GM21360 (cell line): ENCODE measurements around the gene HLA-DPB1.
A peak's percentile ranks its signal among the peaks of the same experiment; 100 is the strongest.
"Not testable (repeated sequence)": the region's sequence is repeated elsewhere in the genome, so short reads cannot be mapped to it uniquely, and the experiment has no call there.

Experiments
- ATAC-seq: cut with Tn5 transposase; IDR thresholded peaks from one replicate; pipeline ENCODE4 v1.9.1; 2021; ENCODE audit warnings: mild to moderate bottlenecking, moderate library complexity; ENCODE audit not compliant: unreplicated experiment

Gene HLA-DPB1

GRCh38 chr6:33075568-33076405 lies at the start of gene HLA-DPB1:
TSS of gene HLA-DPB1 (plus strand) at chr6:33075990. CDS start at chr6:33076042, 52 bp downstream.
- peak; percentile 47 for ATAC-seq

- ATAC-seq: peak; percentile 4
These were observed 47.5 kb upstream of the HLA-DPB1 start for GRCh38 chr6:33028220-33028849.

GRCh38 chr6:33029328-33030184 lies 46.2 kb upstream of the HLA-DPB1 start:
- ATAC-seq: peak; percentile 63

- no peak for ATAC-seq
These were observed 45.5 kb upstream of the HLA-DPB1 start for GRCh38 chr6:33030245-33030644.

- no peak for ATAC-seq
These were observed 41.2 kb upstream of the HLA-DPB1 start for GRCh38 chr6:33034554-33034953.

GRCh38 chr6:33036535-33036934 lies 39.3 kb upstream of the HLA-DPB1 start:
- ATAC-seq: no peak

- ATAC-seq: no peak
These were observed 35.6 kb upstream of the HLA-DPB1 start for GRCh38 chr6:33040157-33040556.

GRCh38 chr6:33049323-33050013 lies 26.3 kb upstream of the HLA-DPB1 start:
- no peak for ATAC-seq

- ATAC-seq: no peak
These were observed 25.6 kb upstream of the HLA-DPB1 start for GRCh38 chr6:33050014-33050810.

- ATAC-seq: no peak
These were observed 23.2 kb upstream of the HLA-DPB1 start for GRCh38 chr6:33052627-33053026.

- no peak for ATAC-seq
These were observed 22.6 kb upstream of the HLA-DPB1 start for GRCh38 chr6:33053230-33053629.

- no peak for ATAC-seq
These were observed 18.3 kb upstream of the HLA-DPB1 start for GRCh38 chr6:33057222-33058150.

GRCh38 chr6:33061987-33062386 lies 13.8 kb upstream of the HLA-DPB1 start:
- no peak for ATAC-seq

GRCh38 chr6:33063435-33063834 lies 12.4 kb upstream of the HLA-DPB1 start:
- ATAC-seq: not testable (repeated sequence)

GRCh38 chr6:33064723-33065122 lies 11.1 kb upstream of the HLA-DPB1 start:
- no peak for ATAC-seq

- ATAC-seq: no peak
These were observed 10.5 kb upstream of the HLA-DPB1 start for GRCh38 chr6:33065312-33065711.

GRCh38 chr6:33066917-33067521 lies 8.8 kb upstream of the HLA-DPB1 start:
- no peak for ATAC-seq

- no peak for ATAC-seq
These were observed 6.6 kb upstream of the HLA-DPB1 start for GRCh38 chr6:33069021-33069738.
